ENCODE results near the gene CDK14.

DNA sequence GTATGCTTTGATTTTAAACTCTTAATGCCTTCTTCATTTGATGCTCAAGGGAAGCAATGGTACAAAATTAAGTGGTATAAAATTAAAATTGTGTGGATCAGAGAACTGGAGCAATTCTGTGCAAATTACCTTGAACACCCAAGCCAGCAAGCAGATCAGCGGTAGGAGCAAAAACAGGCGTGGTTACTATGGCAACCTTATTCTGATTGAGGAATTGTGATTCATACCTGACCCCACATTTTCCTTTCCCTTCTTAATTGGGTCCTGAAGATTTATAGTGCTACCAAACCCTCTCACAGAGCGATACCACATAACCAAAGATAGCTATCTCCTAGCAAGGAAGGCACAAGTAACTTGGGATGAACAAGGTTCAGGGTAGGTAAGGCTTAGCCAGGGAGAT lies 595.6 kb downstream of the CDK14 start:
- TF ChIP-seq, protein P1, sequence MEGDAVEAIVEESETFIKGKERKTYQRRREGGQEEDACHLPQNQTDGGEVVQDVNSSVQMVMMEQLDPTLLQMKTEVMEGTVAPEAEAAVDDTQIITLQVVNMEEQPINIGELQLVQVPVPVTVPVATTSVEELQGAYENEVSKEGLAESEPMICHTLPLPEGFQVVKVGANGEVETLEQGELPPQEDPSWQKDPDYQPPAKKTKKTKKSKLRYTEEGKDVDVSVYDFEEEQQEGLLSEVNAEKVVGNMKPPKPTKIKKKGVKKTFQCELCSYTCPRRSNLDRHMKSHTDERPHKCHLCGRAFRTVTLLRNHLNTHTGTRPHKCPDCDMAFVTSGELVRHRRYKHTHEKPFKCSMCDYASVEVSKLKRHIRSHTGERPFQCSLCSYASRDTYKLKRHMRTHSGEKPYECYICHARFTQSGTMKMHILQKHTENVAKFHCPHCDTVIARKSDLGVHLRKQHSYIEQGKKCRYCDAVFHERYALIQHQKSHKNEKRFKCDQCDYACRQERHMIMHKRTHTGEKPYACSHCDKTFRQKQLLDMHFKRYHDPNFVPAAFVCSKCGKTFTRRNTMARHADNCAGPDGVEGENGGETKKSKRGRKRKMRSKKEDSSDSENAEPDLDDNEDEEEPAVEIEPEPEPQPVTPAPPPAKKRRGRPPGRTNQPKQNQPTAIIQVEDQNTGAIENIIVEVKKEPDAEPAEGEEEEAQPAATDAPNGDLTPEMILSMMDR (IDR thresholded peaks at IDR 0.05; ENCODE audit: poor library complexity, severe bottlenecking), result no peak
- TF ChIP-seq EZH2 (IDR thresholded peaks at IDR 0.05; ENCODE audit: borderline replicate concordance, insufficient read depth, low read length, poor library complexity, severe bottlenecking), result no peak
- no peak for TF ChIP-seq RAD21 (conservative IDR thresholded peaks at IDR 0.05)
- TF ChIP-seq POLR2AphosphoS5 (IDR thresholded peaks at IDR 0.05), result no peak
- TF ChIP-seq TAF1 (IDR thresholded peaks at IDR 0.05; ENCODE audit: low read depth), result no peak
- no peak for TF ChIP-seq MXI1 (conservative IDR thresholded peaks at IDR 0.05; ENCODE audit: poor library complexity, severe bottlenecking)
